GM21737 (cell line): ENCODE results near the gene GP9.
"Not testable (repeated sequence)": the region's sequence is repeated elsewhere in the genome, so short reads cannot be mapped to it uniquely, and the experiment has no call there.

ENCODE experiments used
- ATAC-seq: cut with Tn5 transposase; IDR thresholded peaks from one replicate; pipeline ENCODE4 v1.9.1; 2021; ENCODE audit warnings: mild to moderate bottlenecking, moderate library complexity; ENCODE audit not compliant: unreplicated experiment

Gene GP9

DNA sequence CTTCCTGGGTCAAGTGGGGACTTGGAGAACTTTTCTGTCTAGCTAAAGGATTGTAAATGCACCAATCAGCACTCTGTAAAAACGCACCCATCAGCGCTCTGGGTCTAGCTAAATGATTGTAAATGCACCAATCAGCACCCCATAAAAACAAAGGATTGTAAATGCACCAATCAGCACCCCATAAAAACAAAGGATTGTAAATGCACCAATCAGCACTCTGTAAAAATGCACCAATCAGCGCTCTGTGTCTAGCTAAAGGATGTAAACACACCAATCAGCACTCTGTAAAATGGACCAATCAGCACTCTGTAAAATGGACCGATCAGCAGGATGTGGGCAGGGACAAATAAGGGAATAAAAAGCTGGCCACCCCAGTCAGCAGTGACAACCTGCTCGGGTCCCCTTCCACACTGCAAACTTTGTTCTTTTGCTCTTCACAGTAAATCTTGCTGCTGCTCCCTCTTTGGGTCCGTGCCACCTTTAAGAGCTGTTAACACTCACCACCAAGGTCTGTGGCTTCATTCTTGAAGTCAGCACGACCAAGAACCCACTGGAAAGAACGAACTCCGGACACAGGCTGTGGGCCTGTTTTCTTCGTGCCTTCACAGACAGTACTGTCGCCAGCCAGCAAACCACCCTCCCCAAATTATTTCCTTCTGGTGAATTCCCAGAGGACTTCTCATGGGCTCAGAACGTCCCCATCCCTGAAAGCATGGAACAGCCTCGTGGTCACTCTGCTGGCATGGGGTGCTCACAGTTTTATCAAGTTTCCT is 8.9 kb downstream of the GP9 start:
- ATAC-seq = not testable (repeated sequence)

DNA sequence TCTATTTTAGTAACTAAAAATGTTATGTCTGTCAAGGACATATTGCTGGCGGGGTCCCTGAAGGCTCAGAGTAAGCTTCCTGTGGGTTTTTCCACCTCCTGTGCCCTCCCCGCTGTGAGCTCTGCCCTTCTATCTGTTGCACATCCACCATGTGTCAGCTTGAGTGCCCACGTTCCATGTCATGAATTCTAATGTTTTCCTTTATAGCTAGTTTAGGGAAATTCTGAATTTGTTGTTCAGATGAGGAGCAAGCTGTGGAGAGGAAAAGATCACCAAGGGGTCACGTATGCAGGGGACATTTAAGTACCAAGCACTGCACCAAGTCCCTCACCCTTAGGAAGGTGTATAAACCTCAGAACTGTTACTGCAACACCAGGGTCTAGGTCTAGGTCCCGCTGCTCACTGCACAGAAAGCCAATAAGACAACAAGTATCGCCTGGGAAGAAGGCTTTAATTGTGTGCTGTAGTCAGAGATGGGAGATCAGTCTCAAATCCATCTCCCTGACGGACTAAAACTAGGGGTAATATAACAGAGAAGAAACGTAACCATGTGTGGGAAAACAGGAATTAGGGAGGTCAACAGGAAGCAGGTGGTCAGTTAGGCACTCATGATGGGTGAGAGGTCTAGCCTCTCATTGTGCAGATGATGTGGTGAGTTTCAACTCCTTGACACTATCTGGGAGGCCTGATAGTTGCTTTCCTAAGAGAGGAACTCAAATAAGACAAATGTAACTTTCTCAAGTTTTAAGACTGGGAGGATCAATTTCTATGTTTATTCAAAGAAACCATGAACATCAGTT is 9.7 kb downstream of the GP9 start:
- no peak for ATAC-seq

DNA sequence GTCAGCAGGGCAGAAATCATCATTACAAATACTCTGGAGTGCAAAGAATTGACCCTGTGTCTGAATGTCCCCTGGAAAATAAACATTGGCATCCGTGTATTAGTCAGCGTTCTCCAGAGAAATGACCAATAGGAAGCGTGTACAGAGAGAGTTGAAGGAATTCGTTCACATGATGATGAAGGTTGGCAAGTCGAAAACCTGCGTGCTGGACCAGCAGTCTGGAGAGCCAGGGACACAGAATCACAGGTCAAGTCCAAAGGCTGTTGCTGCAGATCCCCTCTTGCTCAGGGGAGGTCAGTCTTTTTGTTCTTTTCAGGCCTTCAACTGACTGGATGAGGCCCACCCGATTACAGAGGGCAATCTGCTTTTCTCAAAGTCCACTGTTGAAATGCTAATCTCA is 16.6 kb downstream of the GP9 start:
- ATAC-seq = no peak

DNA sequence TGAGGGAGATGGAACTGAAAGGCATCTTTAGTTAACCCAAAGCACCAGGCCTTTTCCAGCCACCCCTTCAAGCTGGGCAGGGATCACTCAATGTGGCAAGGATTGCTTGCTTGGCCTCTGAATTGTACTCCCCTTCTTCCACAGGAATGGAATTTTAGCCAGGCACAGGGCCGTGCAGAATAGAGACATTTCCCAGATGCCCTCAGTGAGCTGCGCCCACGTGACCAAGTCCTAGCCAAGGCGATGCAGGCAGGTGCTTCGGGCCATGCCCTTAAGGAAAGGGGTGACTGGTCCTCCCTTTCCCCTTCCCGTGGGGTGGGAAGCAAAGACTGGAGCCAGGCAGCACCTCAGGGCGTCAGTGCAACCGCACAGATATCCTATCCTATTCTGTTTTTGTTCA is 17.9 kb downstream of the GP9 start:
- no peak for ATAC-seq

DNA sequence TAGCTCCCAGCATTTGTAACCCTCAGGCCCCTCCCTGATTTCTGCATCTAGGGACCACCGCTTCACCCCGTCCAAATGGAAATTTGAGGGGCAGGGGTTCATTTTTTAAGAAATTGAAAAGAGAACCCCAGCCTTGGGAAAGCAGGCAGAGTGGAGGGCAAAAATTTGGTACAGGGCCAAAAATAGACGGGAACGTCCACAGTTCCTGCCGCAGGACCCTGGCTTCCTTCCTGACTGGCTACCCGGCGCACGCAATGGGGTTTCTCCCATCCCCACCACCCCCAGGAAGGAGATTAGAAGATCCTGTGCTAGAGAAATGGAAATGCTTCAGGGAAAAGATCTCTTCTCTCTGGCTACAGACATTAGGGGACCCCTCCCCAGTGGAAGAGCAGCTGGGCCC is 20.9 kb downstream of the GP9 start:
- ATAC-seq = no peak

GRCh38 chr3:129082026-129082425 is 21.4 kb downstream of the GP9 start:
- ATAC-seq = no peak

DNA sequence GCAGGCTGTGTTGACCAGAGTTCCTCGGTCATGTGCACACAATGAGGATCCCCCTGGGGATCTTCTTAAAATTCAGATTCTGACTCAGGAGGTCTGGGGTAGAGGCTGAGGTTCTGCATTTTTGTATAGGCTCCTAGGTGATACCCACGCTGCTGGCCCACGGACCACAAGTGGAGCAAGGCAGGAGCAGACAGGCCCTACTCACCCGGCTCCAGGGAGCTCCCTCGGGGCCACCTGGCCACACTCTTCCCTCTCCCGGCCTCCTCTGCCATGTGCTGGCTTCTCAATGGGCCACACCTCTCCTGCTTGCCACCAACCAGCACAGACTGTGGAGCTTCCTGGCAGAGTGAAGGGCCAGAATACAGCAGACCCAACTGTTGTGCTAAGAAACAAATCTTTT is 23.9 kb downstream of the GP9 start:
- no peak for ATAC-seq

- ATAC-seq = no peak
Measured at GRCh38 chr3:129085165-129085715, 24.7 kb downstream of the GP9 start.

- ATAC-seq = no peak
Measured at GRCh38 chr3:129085818-129086217, 25.2 kb downstream of the GP9 start.

- no peak for ATAC-seq
Measured at GRCh38 chr3:129087138-129087702, 26.6 kb downstream of the GP9 start.

DNA sequence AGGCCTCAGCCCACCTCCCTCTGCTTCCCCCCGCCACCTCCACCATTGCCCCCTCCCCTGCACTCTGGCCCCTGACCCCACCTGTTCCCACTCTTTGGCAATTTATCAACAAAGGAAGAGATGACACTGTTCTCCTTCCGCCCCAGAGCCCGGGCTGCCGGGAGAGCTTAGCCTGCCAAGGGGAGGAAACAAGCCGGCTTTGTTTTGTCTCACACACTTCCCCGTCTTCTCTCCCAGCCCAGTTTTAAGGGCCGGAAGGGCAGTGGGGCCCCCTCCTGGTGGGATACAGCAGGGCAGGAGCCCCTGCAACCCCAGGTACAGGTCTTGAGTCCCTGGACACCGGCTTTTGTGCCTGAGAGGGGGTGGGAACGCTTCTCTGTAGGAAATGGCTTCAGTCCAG is 27.3 kb downstream of the GP9 start:
- not testable (repeated sequence) for ATAC-seq

- ATAC-seq = not testable (repeated sequence)
Measured at GRCh38 chr3:129088312-129088711, 27.7 kb downstream of the GP9 start.

DNA sequence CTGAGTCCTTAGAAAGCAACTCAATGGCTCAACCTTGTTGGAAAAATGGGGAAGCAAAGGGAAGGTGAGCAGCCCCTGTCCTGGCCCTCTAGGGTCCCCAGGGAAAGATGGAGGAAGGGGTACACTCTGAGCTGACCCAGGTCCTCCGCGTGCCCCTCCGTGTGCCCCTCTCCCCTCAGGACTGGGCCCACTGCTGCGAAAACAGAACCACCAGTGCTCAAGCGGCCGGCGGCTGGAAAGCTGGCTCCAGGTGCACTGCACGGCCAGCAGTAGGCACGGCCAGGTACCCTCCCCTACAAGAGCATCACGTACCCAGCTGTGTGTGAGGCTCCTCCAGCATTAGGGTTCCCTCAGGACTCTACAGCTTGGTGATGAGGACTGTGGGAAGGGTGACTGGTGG is 34.7 kb downstream of the GP9 start:
- no peak for ATAC-seq

- no peak for ATAC-seq
Measured at GRCh38 chr3:129100274-129100673, 39.7 kb downstream of the GP9 start.

DNA sequence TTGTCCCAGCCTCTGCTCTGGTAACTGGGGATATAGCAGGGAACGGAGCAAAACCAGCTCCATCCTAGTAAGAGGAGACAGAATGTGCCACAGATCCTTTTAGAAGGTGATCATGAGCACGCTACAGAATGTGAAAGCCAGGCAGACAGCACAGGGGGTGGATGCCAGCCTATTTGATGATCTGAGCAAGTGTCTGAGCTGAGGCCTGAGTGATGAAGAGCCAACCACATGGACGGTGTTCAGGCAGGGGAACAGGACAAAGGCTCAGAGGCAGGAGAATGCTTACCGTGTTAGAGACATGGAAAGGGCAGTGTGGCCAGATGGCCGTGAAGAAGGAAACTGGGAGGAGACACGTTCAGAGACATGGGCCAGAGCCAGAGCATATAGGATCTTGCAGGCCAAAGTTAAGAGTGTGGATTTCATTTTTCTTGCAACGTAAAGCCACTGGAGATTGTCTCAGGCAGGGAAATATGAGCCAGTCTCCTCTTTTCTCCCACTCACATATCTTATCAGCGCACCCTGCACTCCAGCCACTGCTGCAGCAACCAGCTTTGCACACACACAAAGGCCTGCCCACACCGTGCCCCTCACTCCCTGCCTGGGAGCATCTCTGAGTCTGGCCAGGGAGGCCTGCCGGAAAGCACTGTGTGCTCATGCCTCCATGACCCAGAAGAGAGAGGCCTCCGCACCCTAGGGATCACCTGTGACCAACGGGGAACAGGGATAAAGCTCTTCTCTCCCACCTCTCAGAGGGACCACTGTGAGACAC is 41.0 kb downstream of the GP9 start:
- ATAC-seq = no peak

- no peak for ATAC-seq
Measured at GRCh38 chr3:129103296-129103695, 42.7 kb downstream of the GP9 start.

DNA sequence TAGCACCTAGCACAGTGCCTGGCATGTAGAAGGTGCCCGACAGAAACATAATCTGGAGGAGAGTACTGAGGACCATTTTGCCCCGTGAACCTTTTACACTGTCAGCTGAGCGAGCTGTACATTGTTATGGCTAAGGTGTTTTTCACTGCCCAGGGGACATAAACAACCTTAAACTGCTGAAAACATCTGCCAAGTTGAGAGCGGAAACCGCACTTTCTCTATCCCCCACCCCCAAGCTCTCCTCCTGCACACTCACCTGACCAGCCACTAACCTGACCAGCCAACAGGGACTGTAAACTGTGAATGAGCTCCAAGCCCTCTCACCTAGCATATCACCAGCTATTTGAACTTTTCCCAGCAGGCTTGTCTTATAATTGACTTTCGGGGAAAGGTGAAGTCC is 43.5 kb downstream of the GP9 start:
- no peak for ATAC-seq

GRCh38 chr3:129104498-129105079 is 44.0 kb downstream of the GP9 start:
- no peak for ATAC-seq

- no peak for ATAC-seq
Measured at GRCh38 chr3:129105862-129106261, 45.3 kb downstream of the GP9 start.

DNA sequence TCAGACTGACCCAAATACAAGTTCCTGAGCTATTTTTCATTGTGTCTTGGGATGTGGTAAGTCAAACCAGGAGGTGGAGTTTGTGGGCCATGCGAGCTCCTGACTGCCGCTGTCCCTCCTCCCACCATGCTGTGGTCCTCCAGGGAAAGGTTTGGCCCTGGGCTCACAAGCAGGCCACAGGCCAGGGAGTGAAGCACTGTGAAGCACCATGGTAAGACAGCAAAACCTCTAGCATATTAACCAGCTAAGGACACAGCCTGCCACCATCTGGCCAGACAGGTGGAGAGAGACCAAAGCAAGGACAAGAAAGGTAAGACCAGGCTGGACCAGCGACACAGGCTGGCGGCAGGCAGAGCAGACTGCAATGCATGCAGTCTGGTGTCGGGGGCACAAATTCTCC is 45.7 kb downstream of the GP9 start:
- no peak for ATAC-seq
